NCI-H524 (cell line): Measurements from ENCODE around the gene GGA1.

Experiments
- DNase-seq, 2 experiments: peaks; one replicate each; lab custom pipeline; 2025; lab: John Stamatoyannopoulos, UW

GGA1 gene

GRCh38 chr22:37674951-37675929 is 66.6 kb downstream of the GGA1 start, which contains the start of gene LGALS1:
TSS of gene LGALS1 (plus strand) at chr22:37675636. CDS start at chr22:37675703, 67 bp downstream.
- DNase-seq: no peak

GRCh38 chr22:37675930-37676735 is 67.5 kb downstream of the GGA1 start:
- DNase-seq: no peak

- peak; percentile 56 to 77 for DNase-seq
Measured at GRCh38 chr22:37676736-37677492, 68.3 kb downstream of the GGA1 start.

- DNase-seq: no peak
Measured at GRCh38 chr22:37677493-37677974, 68.9 kb downstream of the GGA1 start.

GRCh38 chr22:37678372-37678771 is 69.7 kb downstream of the GGA1 start:
- DNase-seq: no peak

GRCh38 chr22:37679670-37680069 is 71.0 kb downstream of the GGA1 start:
- no peak for DNase-seq

GRCh38 chr22:37680191-37680851 is 71.7 kb downstream of the GGA1 start:
- DNase-seq: no peak

GRCh38 chr22:37681001-37681424 is 72.4 kb downstream of the GGA1 start:
- no peak for DNase-seq

GRCh38 chr22:37681556-37682049 is 73.0 kb downstream of the GGA1 start:
- peak; percentile 44 to 54 for DNase-seq
